ENCODE results near the gene TMEM229A.

DNA sequence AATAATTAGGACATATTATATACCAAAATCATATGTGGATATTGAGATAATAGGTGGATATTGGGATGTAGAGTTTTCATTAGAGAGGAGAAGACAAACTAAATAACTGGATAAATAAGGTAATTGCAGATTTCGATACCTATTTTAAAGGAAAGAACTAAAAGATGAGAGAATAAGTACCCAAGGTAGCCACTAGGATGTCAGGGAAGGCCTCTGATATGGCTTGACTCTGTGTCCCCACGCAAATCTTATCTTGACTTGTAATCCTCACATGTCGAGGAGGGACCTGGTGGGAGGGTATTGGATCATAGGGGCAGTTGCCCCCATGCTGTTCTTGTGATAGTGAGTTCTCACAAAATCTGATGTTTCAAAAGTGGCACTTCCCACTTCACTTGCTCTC is 44.7 kb upstream of the TMEM229A start:
- TF ChIP-seq POLR2A (IDR thresholded peaks at IDR 0.05): no peak
- TF ChIP-seq, protein P1, sequence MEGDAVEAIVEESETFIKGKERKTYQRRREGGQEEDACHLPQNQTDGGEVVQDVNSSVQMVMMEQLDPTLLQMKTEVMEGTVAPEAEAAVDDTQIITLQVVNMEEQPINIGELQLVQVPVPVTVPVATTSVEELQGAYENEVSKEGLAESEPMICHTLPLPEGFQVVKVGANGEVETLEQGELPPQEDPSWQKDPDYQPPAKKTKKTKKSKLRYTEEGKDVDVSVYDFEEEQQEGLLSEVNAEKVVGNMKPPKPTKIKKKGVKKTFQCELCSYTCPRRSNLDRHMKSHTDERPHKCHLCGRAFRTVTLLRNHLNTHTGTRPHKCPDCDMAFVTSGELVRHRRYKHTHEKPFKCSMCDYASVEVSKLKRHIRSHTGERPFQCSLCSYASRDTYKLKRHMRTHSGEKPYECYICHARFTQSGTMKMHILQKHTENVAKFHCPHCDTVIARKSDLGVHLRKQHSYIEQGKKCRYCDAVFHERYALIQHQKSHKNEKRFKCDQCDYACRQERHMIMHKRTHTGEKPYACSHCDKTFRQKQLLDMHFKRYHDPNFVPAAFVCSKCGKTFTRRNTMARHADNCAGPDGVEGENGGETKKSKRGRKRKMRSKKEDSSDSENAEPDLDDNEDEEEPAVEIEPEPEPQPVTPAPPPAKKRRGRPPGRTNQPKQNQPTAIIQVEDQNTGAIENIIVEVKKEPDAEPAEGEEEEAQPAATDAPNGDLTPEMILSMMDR (IDR thresholded peaks at IDR 0.05): peak in 1 of 6 experiments; percentile 2
